ENCODE measurements around the gene GRB10.

The GRB10 gene

DNA sequence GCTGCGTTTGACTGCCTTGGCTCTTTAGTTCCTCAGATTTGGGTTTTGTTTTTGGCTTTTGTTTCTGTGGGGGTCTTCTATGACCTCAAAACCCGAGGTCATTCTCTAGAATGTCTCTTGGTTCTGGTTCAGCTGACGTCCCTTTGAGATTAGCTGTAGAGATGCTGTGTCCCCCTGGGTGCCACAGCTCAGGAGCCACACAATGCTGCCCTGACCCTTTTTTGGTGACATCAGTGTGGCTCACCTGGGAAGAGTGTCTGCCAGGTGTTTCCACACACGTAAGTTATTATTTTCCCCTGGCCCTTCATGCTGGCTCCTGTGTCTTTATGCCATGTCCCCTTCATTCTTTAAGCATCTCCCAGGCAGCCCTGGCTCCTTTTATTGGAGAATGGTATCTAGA, 127.7 kb downstream of the GRB10 start:
- TF ChIP-seq SNAI2 (CRISPR knock-in tag; IDR thresholded peaks at IDR 0.05) (no peak), BACH2 (CRISPR knock-in tag; IDR thresholded peaks at IDR 0.05; ENCODE audit: borderline replicate concordance) (no peak), CSDC2 (CRISPR knock-in tag; IDR thresholded peaks at IDR 0.05) (no peak), TCF4 (CRISPR knock-in tag; IDR thresholded peaks at IDR 0.05; ENCODE audit: borderline replicate concordance) (no peak), ZNF70 (CRISPR knock-in tag; IDR thresholded peaks at IDR 0.05) (no peak), ISL1 (CRISPR knock-in tag; IDR thresholded peaks at IDR 0.05) (no peak), ZFP30 (CRISPR knock-in tag; IDR thresholded peaks at IDR 0.05) (no peak), ARNTL (CRISPR knock-in tag; IDR thresholded peaks at IDR 0.05; ENCODE audit: borderline replicate concordance, low read depth) (no peak), GLIS3 (CRISPR knock-in tag; IDR thresholded peaks at IDR 0.05) (no peak)
- TF ChIP-seq, protein P1, sequence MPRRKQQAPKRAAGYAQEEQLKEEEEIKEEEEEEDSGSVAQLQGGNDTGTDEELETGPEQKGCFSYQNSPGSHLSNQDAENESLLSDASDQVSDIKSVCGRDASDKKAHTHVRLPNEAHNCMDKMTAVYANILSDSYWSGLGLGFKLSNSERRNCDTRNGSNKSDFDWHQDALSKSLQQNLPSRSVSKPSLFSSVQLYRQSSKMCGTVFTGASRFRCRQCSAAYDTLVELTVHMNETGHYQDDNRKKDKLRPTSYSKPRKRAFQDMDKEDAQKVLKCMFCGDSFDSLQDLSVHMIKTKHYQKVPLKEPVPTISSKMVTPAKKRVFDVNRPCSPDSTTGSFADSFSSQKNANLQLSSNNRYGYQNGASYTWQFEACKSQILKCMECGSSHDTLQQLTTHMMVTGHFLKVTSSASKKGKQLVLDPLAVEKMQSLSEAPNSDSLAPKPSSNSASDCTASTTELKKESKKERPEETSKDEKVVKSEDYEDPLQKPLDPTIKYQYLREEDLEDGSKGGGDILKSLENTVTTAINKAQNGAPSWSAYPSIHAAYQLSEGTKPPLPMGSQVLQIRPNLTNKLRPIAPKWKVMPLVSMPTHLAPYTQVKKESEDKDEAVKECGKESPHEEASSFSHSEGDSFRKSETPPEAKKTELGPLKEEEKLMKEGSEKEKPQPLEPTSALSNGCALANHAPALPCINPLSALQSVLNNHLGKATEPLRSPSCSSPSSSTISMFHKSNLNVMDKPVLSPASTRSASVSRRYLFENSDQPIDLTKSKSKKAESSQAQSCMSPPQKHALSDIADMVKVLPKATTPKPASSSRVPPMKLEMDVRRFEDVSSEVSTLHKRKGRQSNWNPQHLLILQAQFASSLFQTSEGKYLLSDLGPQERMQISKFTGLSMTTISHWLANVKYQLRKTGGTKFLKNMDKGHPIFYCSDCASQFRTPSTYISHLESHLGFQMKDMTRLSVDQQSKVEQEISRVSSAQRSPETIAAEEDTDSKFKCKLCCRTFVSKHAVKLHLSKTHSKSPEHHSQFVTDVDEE (CRISPR knock-in tag; IDR thresholded peaks at IDR 0.05), result no peak
- TF ChIP-seq, protein P2, sequence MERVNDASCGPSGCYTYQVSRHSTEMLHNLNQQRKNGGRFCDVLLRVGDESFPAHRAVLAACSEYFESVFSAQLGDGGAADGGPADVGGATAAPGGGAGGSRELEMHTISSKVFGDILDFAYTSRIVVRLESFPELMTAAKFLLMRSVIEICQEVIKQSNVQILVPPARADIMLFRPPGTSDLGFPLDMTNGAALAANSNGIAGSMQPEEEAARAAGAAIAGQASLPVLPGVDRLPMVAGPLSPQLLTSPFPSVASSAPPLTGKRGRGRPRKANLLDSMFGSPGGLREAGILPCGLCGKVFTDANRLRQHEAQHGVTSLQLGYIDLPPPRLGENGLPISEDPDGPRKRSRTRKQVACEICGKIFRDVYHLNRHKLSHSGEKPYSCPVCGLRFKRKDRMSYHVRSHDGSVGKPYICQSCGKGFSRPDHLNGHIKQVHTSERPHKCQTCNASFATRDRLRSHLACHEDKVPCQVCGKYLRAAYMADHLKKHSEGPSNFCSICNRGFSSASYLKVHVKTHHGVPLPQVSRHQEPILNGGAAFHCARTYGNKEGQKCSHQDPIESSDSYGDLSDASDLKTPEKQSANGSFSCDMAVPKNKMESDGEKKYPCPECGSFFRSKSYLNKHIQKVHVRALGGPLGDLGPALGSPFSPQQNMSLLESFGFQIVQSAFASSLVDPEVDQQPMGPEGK (CRISPR knock-in tag; IDR thresholded peaks at IDR 0.05; ENCODE audit: borderline replicate concordance), result no peak
- TF ChIP-seq, protein P3, sequence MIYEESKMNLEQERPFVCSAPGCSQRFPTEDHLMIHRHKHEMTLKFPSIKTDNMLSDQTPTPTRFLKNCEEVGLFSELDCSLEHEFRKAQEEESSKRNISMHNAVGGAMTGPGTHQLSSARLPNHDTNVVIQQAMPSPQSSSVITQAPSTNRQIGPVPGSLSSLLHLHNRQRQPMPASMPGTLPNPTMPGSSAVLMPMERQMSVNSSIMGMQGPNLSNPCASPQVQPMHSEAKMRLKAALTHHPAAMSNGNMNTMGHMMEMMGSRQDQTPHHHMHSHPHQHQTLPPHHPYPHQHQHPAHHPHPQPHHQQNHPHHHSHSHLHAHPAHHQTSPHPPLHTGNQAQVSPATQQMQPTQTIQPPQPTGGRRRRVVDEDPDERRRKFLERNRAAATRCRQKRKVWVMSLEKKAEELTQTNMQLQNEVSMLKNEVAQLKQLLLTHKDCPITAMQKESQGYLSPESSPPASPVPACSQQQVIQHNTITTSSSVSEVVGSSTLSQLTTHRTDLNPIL (CRISPR knock-in tag; IDR thresholded peaks at IDR 0.05; ENCODE audit: low read depth), result no peak
- TF ChIP-seq, protein P4, sequence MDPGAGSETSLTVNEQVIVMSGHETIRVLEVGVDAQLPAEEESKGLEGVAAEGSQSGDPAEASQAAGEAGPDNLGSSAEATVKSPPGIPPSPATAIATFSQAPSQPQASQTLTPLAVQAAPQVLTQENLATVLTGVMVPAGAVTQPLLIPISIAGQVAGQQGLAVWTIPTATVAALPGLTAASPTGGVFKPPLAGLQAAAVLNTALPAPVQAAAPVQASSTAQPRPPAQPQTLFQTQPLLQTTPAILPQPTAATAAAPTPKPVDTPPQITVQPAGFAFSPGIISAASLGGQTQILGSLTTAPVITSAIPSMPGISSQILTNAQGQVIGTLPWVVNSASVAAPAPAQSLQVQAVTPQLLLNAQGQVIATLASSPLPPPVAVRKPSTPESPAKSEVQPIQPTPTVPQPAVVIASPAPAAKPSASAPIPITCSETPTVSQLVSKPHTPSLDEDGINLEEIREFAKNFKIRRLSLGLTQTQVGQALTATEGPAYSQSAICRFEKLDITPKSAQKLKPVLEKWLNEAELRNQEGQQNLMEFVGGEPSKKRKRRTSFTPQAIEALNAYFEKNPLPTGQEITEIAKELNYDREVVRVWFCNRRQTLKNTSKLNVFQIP (CRISPR knock-in tag; IDR thresholded peaks at IDR 0.05; ENCODE audit: borderline replicate concordance, low read depth), result no peak
- no peak for ATAC-seq

DNA sequence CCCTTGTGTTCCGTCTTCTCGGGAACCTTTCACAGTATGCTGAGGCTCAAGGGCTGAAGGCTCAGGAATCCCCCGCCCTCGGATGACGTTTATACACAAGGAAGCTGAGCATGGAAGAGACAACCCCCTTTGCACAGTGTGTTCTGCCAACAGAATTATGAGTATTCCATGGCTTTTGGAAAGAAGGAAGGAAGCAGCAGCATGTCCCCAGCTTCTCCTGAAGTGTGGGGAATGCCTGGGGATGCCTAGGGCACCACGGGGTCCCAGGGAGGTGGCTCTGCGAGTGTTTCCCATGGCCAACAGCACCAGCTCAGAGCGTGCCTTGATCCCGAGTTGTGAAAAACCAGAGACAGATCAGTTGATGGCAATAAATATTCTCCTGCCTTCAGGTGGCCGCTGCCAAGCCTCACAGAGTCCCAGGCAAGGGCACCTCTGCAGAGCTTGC, 128.7 kb downstream of the GRB10 start:
- no peak for TF ChIP-seq TOX (CRISPR knock-in tag; IDR thresholded peaks at IDR 0.05; ENCODE audit: borderline replicate concordance)
- TF ChIP-seq BACH2 (CRISPR knock-in tag; IDR thresholded peaks at IDR 0.05; ENCODE audit: borderline replicate concordance), result no peak
- TF ChIP-seq, protein P5, sequence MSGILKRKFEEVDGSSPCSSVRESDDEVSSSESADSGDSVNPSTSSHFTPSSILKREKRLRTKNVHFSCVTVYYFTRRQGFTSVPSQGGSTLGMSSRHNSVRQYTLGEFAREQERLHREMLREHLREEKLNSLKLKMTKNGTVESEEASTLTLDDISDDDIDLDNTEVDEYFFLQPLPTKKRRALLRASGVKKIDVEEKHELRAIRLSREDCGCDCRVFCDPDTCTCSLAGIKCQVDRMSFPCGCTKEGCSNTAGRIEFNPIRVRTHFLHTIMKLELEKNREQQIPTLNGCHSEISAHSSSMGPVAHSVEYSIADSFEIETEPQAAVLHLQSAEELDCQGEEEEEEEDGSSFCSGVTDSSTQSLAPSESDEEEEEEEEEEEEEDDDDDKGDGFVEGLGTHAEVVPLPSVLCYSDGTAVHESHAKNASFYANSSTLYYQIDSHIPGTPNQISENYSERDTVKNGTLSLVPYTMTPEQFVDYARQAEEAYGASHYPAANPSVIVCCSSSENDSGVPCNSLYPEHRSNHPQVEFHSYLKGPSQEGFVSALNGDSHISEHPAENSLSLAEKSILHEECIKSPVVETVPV (CRISPR knock-in tag; IDR thresholded peaks at IDR 0.05), result no peak
- TF ChIP-seq OSR1 (CRISPR knock-in tag; IDR thresholded peaks at IDR 0.05), result no peak
- TF ChIP-seq CSDC2 (CRISPR knock-in tag; IDR thresholded peaks at IDR 0.05), result no peak
- no peak for TF ChIP-seq ZFP3 (CRISPR knock-in tag; IDR thresholded peaks at IDR 0.05)
- TF ChIP-seq ZC3H10 (CRISPR knock-in tag; IDR thresholded peaks at IDR 0.05), result no peak
- TF ChIP-seq, protein P4 (CRISPR knock-in tag; IDR thresholded peaks at IDR 0.05; ENCODE audit: borderline replicate concordance, low read depth), result no peak
- TF ChIP-seq ZNF565 (CRISPR knock-in tag; conservative IDR thresholded peaks at IDR 0.05; ENCODE audit: low read depth), result no peak
- no peak for TF ChIP-seq GLIS3 (CRISPR knock-in tag; IDR thresholded peaks at IDR 0.05)
- no peak for TF ChIP-seq ARNTL (CRISPR knock-in tag; IDR thresholded peaks at IDR 0.05; ENCODE audit: borderline replicate concordance, low read depth)
- no peak for TF ChIP-seq SNAI2 (CRISPR knock-in tag; IDR thresholded peaks at IDR 0.05)
- no peak for TF ChIP-seq ZFP30 (CRISPR knock-in tag; IDR thresholded peaks at IDR 0.05)
- TF ChIP-seq PPARA (CRISPR knock-in tag; IDR thresholded peaks at IDR 0.05; ENCODE audit: borderline replicate concordance), result no peak
- TF ChIP-seq ESRRG (CRISPR knock-in tag; IDR thresholded peaks at IDR 0.05), result no peak
- TF ChIP-seq, protein P1 (CRISPR knock-in tag; IDR thresholded peaks at IDR 0.05), result no peak
- TF ChIP-seq ZNF70 (CRISPR knock-in tag; IDR thresholded peaks at IDR 0.05), result no peak
- no peak for TF ChIP-seq ZNF8 (CRISPR knock-in tag; IDR thresholded peaks at IDR 0.05)
- TF ChIP-seq RARB (CRISPR knock-in tag; IDR thresholded peaks at IDR 0.05), result no peak
- ATAC-seq, result no peak
